Fibroblast of skin of right quadriceps (primary cell): ENCODE data around the gene HCLS1.
"Not testable (repeated sequence)": the region's sequence is repeated elsewhere in the genome, so short reads cannot be mapped to it uniquely, and the experiment has no call there.

ENCODE experiments used
- DNase-seq: peaks from one replicate; pipeline ENCODE4 v3.0.0-alpha.2; 2013

Gene HCLS1, protein sequence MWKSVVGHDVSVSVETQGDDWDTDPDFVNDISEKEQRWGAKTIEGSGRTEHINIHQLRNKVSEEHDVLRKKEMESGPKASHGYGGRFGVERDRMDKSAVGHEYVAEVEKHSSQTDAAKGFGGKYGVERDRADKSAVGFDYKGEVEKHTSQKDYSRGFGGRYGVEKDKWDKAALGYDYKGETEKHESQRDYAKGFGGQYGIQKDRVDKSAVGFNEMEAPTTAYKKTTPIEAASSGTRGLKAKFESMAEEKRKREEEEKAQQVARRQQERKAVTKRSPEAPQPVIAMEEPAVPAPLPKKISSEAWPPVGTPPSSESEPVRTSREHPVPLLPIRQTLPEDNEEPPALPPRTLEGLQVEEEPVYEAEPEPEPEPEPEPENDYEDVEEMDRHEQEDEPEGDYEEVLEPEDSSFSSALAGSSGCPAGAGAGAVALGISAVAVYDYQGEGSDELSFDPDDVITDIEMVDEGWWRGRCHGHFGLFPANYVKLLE

DNA sequence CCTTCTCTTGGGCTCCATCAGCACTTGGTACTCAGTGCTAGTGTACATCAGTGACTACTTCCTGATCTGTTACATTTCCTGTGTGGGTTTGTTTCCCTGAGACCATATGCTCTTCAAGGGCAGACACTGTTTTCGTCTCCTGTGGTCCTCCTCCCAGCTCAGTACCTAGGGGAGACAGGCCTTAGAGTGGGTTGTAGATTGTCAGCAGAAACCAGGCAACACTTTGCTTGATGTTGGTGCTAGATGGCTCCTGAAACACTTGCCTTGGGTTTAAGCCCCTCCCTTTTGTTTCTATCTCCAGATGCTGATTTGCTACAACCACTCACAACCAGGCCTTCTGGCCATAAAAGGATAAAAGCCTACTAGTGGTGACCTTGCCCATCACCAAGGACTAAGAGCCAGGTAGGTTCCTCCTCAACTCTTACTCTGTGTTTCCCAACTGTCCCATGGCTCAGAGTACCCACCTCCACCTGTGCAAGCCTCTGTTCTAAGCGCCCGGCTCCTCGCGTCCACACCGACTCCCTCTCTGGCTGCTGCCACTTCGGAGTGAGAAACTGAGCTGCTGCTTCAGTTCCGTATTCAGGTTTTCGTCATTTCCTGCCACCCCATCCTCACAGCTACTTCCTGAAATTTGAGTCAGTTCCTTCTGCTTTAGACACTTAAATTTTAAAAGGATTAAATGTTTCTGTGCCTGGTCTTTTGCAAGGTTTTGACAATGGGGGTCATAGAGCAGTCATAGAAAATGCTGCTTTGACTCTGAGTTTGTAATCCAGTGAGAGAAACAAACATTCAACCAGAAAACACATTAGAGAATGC, at the start of gene HCLS1:
HCLS1 (minus strand) TSS at position 548 of the 816 bp plus-strand sequence. CDS start 2,556 bp downstream, outside the sequence.
- peak; percentile 15 for DNase-seq

DNA sequence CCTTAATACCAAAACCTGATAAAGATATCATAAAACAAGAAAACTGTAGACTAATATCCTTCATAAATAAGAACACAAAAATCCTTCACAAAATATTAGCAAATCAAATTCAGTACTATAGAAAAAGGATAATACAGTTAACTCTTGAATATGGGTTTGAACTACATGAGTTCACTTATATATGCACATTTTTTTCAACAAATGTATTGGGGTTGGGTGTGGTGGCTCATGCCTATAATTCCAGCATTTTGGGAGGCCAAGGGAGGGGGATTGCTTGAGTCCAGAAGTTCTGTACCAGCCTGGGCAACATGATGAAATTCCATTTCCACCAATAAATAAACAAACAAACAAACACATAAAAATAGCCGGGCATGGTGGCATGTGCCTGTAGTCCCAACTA, 49.6 kb upstream of the HCLS1 start:
- no peak for DNase-seq

DNA sequence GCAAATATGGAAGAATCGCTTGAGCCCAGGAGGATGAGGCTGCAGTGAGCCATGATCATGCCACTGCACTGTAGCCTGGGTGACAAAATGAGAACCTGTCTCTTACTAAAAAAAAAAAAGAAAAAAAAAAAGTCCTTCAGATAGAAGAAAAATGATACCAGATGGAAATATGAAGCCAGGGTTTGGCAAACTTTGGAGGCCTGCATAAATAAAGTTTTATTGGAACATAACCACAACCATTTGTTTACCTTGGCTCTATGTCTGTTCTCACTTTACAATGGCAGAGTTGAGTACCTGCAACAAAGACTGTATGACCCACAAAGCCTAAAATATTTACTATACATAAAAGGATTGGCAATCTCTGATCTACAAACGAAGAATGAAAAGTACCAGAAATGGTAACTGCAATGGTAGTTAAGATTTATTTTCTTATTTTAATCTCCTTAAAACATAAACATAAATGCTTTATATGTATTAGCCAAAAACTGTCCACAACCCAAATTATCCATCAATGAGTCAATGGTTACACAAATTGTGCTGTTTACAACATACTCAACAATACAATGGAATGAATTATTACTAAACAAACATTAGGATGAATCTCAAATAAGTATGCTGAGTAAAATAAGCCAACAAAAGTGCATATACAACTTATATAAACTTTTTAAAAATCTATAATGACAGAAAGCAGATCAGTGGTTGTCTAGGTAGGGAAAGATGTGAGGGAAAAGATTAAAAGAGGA, 47.0 kb upstream of the HCLS1 start:
- no peak for DNase-seq

DNA sequence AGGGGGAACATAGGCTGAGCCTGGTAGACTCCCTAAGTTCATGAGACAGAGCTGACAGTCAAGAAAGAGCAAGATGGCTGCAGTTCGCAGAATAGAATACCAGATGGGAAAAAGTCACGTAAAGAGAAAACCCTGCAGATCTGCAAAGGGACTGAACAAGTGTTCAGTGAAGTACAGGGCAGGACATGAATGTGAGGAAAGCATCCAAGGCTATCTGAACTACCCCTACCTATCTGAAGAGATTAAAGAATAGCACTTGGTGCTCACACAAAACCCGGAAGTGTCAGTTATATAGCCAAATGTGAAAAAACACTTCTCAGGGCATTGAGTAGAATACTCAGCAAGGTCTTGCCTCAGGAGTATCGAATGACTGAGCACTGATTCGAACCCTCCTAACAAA, 44.8 kb upstream of the HCLS1 start:
- DNase-seq = no peak

DNA sequence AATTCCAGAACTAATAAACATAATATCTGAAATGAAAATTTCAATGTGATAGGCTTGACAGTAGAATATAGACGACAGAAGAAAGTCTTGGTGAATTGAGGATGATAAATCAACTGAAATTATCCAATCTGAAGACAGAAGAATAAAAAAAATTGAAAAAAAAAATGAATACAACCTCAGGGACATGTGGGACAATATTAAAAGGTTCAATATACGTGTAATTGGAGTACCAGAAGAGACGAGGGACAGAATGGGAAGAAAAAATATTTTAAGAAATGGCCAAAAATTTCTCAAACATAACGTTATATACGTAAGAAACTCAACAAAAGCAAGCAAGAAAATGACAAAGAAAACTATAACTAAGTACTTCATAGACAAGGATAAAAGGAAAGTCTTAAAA, 43.3 kb upstream of the HCLS1 start:
- no peak for DNase-seq

DNA sequence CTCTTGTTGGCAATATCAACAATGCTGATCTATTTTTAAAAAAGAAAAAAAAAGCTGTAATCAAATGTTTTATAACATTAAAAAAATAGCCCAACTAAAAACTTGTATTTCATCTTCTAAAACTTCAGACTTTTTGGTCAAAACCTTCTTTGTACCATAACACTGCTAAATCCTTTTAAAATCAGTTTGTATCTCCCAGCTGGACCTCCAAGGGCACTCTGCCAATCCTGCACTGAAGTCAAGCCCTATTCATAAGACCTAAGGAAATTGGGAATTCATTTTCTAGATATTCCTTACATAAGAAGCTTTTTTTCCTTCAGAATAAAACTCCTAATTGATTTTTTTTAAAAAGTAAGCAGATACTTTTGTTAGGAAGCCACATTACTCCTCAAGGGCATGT, 38.2 kb upstream of the HCLS1 start:
- no peak for DNase-seq

DNA sequence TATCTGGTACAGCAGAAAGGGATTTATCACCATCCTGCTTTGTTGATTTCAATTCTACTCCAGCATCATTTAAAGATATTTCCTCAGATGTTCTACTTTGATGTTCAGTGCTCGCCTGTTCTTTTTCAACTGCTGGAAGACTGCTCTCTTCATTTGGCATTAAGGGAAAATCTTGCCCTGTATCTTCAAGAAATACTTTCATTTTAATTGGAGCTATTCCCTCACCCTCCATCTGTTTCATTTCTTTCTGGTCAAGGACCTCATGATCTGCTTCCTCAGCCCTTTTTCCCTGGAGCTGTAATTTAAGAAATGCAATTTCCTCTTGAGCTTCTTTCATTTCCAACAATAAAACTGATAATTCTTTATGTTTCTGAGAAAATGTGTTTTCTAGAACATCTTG, 37.8 kb upstream of the HCLS1 start:
- no peak for DNase-seq

DNA sequence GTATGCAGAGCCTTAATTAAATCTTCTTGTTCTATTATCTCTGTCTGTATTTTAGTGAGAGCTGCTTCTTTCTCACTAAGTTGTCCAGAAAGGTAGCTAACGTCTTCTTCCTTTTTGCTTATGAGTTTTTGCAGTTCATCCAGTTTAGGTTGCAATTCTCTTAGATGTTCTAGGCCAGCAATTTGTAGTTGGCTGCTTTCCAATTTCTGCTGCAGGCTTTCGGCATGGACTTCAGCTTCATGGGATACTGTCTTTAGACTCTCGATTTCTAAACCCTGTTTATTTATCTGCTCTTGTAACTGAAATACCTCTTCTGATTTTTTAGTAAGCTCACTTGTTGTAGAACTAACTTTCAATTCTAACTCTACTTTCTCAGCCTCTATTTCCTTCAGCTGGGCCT, 35.5 kb upstream of the HCLS1 start:
- no peak for DNase-seq

DNA sequence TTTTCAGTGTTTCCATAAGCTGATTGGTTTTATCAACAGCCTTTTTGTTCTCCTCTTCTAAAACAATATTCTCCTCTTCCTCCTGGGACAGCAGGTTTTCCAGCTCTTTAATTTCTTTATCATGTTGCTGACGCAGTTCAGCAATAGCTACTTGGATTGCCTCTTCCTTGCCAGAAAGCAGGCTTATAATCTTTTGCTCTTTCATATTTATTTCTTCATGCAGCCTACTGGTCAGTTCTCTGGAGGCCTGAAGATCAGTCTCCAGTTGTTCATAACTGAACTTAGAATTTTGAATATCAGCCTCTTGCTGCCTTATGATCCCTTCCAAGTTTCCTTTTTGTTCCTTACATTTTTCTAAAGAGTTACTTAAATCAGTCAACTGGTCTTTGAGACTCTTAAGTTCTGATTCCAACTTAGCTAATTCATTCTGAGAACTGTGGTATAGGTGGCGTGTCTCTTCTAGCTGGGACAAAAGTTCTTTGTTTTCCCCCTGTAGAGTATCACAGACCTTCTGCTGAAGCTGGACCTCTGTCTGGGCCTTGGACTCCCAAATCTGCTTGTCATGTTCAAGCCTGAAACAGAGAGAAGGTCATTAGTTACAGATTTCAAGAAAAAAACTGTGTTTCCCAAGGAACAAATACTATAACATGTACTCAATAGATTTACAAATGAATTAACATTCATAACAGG, 31.5 kb upstream of the HCLS1 start:
- no peak for DNase-seq

DNA sequence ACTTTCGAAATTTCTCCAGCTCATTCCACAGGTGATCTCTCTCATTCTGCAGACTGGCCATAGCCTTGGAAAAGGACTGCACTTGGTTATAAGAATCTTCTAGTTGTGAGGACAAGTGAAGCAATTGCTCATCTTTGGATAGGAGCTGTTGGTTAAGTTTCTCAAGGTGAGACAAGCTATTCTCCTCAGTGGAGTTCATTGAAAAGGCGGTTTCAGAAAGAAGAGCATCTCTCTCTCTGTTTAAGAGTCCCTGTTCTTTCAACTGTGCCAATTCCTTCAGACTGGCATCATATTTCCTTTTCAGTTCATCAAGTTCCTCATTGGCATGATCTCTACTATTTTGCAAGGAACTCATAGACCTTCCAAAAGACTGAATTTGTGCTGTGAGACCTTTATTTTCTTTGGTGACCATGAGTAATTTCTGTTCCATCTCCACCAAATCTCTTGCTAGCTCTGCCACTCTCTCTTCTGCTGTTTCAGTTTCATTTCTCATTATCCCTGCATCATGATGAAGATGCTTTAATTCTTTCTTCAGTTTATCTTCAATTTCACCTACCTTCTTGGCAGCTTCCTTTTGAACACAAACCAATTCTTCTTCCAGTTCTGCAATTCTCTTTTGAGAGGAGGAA, 30.2 kb upstream of the HCLS1 start:
- DNase-seq = no peak

DNA sequence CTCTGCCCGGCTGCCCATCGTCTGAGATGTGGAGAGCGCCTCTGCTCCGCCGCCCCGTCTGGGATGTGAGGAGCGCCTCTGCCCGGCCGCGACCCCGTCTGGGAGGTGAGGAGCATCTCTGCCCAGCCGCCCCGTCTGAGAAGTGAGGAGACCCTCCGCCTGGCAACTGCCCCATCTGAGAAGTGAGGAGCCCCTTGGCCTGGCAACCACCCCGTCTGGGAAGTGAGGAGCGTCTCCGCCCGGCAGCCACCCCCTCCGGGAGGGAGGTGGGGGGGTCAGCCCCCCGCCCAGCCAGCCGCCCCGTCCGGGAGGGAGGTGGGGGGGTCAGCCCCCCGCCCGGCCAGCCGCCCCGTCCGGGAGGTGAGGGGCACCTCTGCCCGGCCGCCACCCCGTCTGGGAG, 28.0 kb upstream of the HCLS1 start:
- not testable (repeated sequence) for DNase-seq

DNA sequence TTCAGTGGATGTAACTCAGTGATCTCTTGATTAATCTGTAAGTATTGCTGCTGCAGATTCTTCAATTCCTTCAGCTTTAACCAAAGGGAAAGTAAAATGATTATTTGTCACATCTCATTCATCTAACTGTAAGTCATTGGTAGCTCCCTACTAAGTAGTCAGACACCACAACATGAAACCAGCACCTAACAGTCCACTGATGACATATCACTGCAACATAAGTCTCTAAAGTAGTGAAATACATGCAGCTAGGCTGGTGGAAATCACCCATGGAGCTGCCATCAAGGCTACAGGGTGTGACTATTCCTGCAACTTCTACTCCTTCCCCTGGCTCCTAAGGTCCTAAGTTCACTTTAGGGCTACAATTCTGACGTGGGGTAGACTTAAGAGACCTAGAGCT, 21.1 kb upstream of the HCLS1 start:
- no peak for DNase-seq

DNA sequence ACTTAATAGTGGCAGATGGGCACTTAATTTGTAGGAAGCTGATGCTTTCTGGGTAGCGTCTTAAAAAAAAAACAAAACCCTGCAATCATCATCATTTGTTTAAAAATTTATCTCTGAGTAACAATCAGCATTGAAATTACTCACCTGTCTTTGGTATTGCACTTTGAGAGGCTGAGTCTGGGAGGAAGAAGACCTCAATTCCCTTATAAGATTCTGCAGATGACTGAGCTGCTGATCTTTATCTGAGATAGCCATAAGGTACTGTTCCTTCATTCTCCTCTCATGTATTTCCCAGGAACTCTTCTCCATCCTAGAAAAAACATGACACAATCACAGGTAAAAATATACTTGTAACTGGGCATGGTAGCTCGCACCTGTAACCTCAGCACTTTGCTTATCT, 16.4 kb upstream of the HCLS1 start:
- DNase-seq = no peak

DNA sequence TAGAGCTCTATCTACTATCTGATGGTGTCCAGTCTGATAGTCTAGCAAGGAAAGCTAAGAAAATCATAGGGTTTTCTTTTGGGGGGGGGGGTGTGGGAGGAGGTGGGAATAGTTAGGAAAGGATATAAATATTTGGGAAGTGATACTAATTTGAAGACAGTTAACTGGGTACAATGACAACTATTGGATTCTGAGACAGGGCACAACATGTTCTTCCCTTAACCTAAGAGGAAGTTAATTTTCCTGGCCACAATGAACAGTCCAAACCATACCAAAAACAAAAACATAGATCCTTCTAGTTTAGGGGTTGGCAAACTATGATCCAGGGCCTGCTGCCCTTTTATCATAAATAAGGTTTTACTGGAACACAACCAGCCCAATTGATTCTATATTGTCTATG, 10.0 kb upstream of the HCLS1 start:
- DNase-seq = no peak

DNA sequence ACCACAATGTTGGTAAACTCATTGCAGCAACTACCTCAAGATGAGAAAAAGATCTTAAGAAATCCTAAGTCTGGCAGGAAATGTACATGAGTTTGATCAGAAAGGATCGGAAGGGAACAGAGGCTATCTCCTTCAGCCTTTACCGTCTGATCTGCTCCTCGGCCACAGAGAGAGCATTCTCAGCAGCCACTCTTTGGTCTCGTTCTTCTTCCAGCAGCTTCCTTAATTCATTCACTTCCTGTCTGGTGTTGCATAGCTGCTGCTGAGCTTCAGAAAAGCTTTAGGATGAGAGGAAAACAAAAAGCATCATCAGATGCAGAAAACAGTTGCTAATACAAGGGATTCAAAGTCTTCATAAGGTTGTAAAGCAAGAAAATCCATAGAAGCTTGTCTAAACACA, 6.6 kb upstream of the HCLS1 start:
- DNase-seq = no peak

DNA sequence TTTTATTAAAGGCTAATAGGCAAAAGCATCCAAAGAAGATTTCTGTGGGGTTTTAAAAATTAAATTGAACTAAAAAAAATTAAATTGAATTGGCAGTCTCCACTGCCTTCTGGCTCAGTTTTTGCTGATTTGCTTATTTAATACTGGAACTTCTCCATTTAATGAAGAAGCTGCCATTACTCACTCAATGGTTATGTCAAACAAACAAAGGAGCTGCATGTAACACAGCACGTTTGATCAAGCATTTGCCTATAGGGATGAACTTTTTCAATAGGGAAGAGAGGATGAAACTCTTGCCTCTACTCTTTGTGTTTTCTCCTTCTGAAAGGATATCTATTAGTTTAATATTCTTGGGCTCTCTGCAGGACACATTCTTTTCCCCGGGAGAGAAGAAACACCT, 4.8 kb upstream of the HCLS1 start:
- no peak for DNase-seq

DNA sequence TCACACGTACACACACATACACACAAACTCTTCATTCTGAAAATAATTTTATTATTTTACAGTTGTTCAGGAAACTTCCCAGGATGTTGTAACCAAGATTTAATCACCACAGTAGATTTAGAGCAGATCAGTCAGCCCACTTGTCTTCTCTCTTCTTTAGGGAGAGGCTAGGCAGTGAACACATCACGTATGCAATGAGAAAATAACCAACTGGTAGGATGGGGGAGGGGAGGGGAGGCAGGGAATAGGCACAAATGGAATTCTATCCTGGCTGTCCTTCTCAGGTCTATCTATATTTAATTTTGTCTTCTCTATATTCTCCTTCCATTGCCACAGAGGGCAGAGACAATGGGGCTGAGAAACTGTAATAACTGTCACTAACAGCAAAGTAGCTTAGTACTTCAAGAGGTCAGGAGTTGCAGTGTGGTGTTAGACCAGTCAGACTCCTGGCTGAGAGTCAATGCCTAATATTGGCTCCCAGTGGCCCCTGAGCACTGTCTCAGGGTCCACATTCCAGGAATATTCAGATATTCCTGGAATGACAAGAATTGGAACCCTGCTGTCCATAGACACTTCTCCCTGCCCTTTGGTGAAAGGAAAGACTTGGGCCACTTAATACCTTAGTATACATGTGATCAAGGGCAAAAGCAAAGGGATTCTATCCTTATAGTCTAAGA, 2.6 kb upstream of the HCLS1 start:
- DNase-seq = no peak

DNA sequence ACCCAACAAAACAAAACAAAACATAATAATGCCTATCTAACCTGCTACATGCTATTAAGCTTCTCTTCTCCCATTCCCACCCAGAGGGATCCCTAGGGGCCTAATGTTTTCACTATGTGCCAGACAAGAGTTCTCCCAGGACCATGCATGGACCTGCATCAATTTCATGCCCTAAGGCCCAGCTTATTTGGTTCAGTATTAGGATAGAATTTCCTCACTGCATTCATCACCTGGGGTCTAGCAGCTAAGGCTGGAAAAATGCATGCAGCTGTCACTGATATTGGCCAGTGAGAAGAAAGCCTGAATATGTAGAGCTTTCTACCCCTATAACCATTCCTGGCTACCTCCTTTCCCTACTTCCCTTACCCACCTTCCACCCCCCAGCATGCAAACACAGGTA, 2.0 kb upstream of the HCLS1 start:
- no peak for DNase-seq

DNA sequence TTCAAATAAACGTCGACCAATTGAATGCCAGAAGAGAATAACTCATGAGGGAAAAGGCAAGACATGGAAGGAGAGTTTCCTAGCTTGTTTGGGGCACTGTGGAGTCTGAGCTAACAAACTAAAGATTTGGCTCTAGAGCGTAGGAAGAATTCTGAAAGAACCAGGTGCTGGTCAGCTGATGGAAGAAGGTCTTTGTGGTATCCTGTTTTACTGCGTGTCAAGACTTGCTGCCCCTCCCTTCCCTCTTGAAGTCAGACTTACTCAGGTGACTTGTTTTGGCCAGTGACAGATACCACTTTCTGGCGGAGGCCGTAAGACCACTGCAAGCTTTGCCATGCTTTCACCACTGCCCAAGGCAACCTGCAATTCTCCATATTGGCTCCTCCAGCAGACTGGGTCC, 673 bp upstream of the HCLS1 start:
- no peak for DNase-seq

DNA sequence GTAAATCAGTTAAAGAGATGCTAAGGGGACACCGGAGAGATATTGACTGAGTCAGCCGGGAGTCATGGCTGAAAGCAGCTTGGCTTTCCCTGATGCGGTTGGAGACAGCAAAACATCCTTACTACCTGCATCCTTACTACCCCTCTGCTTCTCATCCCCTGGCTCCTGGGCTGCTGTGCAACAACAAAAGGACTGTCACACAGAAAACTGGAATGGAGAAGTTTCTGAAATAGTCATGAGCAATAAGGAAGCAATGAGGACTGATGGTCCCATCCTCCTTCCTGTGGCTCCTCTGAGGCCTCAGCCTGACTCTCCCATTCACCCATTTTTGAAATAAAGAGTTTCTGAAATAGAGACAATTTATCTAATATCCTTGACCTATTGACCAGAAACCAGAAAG, 1.1 kb downstream of the HCLS1 start:
- no peak for DNase-seq

DNA sequence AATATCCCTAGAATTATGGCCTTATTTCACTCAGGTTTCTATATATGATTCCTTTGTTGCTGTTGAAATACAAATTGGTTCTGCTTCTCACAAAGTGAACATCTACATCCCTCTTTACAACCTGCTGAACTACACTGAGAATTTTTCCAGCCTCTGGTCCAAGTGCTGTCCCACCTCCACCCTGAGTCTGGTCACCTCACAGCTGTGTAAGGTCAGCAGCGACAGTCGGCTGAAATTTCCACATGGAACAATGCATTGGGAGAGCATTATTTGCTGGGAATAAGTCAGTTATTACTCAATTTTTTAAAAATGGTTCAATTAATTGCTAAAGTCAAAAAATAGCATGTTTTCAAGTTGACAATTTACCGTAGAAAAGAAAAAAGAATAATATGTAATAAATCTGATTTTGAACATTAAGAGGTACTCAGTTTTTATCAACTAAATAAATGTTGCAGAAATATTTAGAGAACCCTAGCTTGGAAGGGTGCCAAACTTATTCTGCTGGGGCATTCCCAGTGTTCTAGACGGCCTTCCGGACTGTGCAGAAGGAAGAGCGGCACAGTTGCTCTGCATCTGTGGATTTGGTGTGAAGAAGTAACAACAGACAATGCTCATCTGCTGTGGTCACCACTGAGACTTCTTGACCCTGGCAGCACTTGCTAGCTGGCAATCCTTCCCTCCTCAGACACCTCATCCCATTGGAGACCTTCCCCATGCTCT, 1.8 kb downstream of the HCLS1 start:
- no peak for DNase-seq
